GM06990 (cell line): ENCODE measurements around the gene ALG5.

Experiments
- DNase-seq: peaks from one replicate; pipeline ENCODE4 v3.0.0-alpha.2; 2011; ENCODE audit not compliant: insufficient read length; ENCODE audit errors: extremely low read depth
- H3K27me3 ChIP-seq: replicated peaks from 2 replicates; pipeline ENCODE4 v1.6.0; 2011; ENCODE audit warnings: low read length; ENCODE audit not compliant: control insufficient read depth, insufficient read depth
- H3K36me3 ChIP-seq: 2 replicates; pipeline ENCODE4 v1.5.1; 2011; ENCODE audit warnings: low read length; ENCODE audit not compliant: control insufficient read depth, insufficient read depth
- H3K4me3 ChIP-seq: replicated peaks from 2 replicates; pipeline ENCODE4 v1.5.1; 2011; ENCODE audit warnings: low read depth, mild to moderate bottlenecking, control low read depth, low read length
- TF ChIP-seq, protein P1 (sequence below): IDR thresholded peaks from 2 replicates; pipeline ENCODE4 v1.5.1; 2011; ENCODE audit warnings: low read length, control low read depth, mild to moderate bottlenecking, inconsistent platforms; ENCODE audit not compliant: insufficient read depth, poor library complexity, severe bottlenecking

The ALG5 gene

DNA sequence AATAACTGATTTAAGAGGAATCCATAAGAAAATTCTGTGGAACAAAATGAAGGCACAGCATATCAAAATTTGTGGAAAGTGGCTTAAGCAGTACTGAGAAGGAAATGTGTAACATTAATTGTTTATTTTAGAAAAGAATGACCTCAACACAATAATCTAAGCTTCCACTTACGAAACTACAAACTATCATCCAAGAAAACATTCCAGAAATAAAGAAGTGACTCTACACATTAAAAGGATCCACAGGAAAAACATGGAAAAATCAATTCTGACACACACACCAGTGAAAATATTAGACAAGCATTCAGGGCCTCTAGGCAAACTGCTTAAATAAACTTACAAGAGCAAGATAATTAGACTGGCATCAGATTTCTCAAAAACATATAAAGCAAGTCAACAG, 15.5 kb upstream of the ALG5 start:
- TF ChIP-seq, protein P1, sequence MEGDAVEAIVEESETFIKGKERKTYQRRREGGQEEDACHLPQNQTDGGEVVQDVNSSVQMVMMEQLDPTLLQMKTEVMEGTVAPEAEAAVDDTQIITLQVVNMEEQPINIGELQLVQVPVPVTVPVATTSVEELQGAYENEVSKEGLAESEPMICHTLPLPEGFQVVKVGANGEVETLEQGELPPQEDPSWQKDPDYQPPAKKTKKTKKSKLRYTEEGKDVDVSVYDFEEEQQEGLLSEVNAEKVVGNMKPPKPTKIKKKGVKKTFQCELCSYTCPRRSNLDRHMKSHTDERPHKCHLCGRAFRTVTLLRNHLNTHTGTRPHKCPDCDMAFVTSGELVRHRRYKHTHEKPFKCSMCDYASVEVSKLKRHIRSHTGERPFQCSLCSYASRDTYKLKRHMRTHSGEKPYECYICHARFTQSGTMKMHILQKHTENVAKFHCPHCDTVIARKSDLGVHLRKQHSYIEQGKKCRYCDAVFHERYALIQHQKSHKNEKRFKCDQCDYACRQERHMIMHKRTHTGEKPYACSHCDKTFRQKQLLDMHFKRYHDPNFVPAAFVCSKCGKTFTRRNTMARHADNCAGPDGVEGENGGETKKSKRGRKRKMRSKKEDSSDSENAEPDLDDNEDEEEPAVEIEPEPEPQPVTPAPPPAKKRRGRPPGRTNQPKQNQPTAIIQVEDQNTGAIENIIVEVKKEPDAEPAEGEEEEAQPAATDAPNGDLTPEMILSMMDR = no peak
- no peak for DNase-seq
- no peaks in the 10 kb centered on the region for H3K27me3 ChIP-seq
- peaks cover 3% of the 10 kb centered on the region for H3K36me3 ChIP-seq
- H3K4me3 ChIP-seq = no peak overlapping the region

DNA sequence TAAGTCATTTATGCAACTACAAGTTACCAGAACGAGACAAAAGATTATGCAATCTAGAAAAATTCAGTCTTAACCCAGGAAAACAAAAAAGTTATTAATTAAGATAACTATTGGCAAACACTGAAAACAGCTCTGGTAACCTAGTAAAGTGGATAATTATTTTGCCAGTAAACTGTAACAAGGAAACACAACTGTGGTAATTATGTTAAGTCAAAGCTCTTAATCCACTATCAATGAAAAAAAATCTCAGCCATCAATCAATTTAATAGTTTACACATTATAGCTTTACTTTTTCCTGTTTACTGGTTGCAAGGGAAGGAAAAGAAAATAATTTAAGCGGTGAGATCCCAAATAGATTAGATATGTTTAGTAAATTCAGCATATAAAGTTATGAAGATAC, 12.6 kb upstream of the ALG5 start:
- peaks cover 7% of the 10 kb centered on the region for H3K36me3 ChIP-seq

DNA sequence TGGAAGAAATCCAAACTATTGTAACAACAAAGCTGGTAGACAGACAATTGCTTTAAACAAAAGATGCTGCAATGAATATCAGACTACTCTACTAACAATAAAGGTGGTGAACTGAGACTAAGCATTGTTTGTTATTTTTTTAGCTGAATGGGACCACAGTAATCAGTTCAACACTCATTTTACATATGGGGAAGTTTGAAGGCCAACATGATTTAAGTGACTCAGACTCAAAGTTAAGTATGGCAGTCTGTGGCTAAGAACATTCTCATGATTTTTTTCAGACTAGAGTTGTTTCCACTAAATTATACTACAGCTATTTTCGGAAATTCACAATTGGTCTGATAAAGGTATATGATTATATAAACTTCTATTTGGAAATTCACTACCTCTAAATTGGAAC, 11.9 kb upstream of the ALG5 start:
- DNase-seq = no peak
- TF ChIP-seq, protein P1 = no peak
- peaks cover 10% of the 10 kb centered on the region for H3K36me3 ChIP-seq
- H3K27me3 ChIP-seq = no peaks in the 10 kb centered on the region
- no peak overlapping the region for H3K4me3 ChIP-seq

More for the DNA sequence above, 12.6 kb upstream of the ALG5 start:
- no peak overlapping the region for H3K4me3 ChIP-seq
- DNase-seq = no peak
- H3K27me3 ChIP-seq = no peaks in the 10 kb centered on the region
- TF ChIP-seq, protein P1 = no peak

DNA sequence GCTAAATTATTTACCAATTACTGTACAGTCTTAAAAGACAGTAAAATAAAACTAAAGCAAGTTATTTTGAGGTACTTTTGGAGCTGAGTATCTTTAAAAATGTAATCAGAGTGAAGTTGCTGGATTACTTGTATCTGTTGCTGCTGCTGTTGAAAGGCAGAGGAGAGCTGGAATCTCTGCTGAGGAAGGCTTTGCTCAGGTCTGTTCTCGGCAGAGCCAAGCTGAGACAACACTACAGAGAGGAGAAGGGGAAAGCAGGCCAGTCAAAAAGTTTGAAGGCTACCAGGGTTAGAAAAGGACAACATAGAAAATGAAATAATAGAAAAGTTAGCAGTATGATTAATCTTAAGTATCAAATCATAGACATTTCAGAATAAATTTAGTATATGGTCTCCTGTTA, 11.3 kb upstream of the ALG5 start:
- no peak for DNase-seq
- Histone ChIP-seq H3K36me3 (peaks cover 10% of the 10 kb centered on the region), H3K4me3 (no peak overlapping the region), H3K27me3 (no peaks in the 10 kb centered on the region)
- TF ChIP-seq, protein P1 = no peak

DNA sequence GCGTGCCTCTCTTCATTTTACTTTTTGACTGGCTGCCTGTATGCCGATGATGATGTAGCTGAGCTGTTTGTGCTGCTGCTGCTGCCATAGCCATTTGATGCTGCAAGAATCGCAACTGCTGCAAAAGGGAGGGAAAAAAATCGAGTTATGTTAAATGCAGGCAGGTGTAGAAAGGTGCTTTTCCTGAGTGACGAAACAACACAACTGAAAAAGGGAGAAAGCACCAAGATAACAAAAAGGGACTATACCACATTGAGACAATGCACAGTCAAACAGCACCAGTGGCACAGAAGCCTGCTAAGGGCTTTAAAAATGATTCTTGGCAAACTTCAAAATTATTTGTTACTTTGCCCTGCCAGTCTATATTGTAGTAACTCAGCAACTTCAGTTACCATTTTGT, 10.6 kb upstream of the ALG5 start:
- peaks cover 10% of the 10 kb centered on the region for H3K36me3 ChIP-seq
- no peaks in the 10 kb centered on the region for H3K27me3 ChIP-seq
- H3K4me3 ChIP-seq = no peak overlapping the region
- no peak for DNase-seq
- TF ChIP-seq, protein P1 = no peak

DNA sequence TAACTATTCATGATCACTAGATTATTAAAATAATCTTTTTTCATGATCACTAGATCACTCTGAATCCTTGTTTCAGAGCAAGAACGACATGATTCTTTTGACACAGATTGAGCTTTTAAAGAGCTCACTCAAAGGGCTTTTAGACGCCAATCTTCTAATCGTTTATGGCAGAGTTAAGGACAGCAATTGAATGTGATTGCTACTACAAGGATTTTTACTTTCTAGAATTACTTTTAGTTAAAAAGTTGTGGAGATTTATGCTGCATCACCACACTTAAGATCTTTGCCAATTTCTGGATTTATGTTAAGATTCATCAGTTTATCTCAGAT, 2.7 kb upstream of the ALG5 start:
- no peak for DNase-seq
- Histone ChIP-seq H3K4me3 (peak overlapping the region; percentile 100), H3K36me3 (peaks cover 4% of the 10 kb centered on the region), H3K27me3 (no peaks in the 10 kb centered on the region)
- TF ChIP-seq, protein P1 = no peak
